Osteoblast (primary cell): ENCODE results near the gene BDH1. TPM values are rescaled to one million over a fixed set of nuclear protein-coding genes. Genes with fewer than 3 reads are reported as not detected.

Source experiments
- DNase-seq: peaks from one replicate; pipeline ENCODE4 v3.0.0; 2011; ENCODE audit warnings: low spot score, mixed read lengths; ENCODE audit not compliant: insufficient read length; ENCODE audit errors: missing footprints
- H2AFZ ChIP-seq: 2 replicates; pipeline ENCODE4 v1.6.0; 2011; ENCODE audit warnings: mild to moderate bottlenecking, low read length
- H3K27ac ChIP-seq: 2 replicates; pipeline ENCODE4 v1.5.1; 2011; ENCODE audit warnings: mild to moderate bottlenecking, low read depth, low read length, moderate library complexity
- H3K27me3 ChIP-seq: 2 replicates; pipeline ENCODE4 v1.6.0; 2012; ENCODE audit warnings: mild to moderate bottlenecking, control low read depth, inconsistent platforms, low read length, moderate library complexity; ENCODE audit not compliant: insufficient read depth
- H3K36me3 ChIP-seq: 2 replicates; pipeline ENCODE4 v1.5.1; 2011; ENCODE audit warnings: mild to moderate bottlenecking, low read length, control low read depth, moderate library complexity; ENCODE audit not compliant: insufficient read depth
- H3K4me1 ChIP-seq: 2 replicates; pipeline ENCODE4 v1.5.1; 2011; ENCODE audit warnings: mild to moderate bottlenecking, low read length, control low read depth, moderate library complexity; ENCODE audit not compliant: insufficient read depth
- H3K4me2 ChIP-seq: 2 replicates; pipeline ENCODE4 v1.6.0; 2011; ENCODE audit warnings: mild to moderate bottlenecking, low read length; ENCODE audit not compliant: insufficient read depth
- H3K4me3 ChIP-seq: fragments of 200-600 bp; sonication (generic); 3 replicates; pipeline ENCODE4 v1.5.1; 2012; ENCODE audit warnings: mild to moderate bottlenecking, low read length, inconsistent platforms; ENCODE audit not compliant: insufficient read depth
- H3K79me2 ChIP-seq: 2 replicates; pipeline ENCODE4 v1.6.0; 2012; ENCODE audit warnings: mild to moderate bottlenecking, low read length, control low read depth, inconsistent platforms; ENCODE audit not compliant: insufficient read depth
- H3K9me3 ChIP-seq: 2 replicates; pipeline ENCODE4 v1.5.1; 2011; ENCODE audit warnings: low read depth, low read length, control low read depth
- H4K20me1 ChIP-seq: 2 replicates; pipeline ENCODE4 v1.6.0; 2012; ENCODE audit warnings: mild to moderate bottlenecking, low read length, control low read depth; ENCODE audit not compliant: insufficient read depth
- CTCF ChIP-seq: IDR thresholded peaks from 2 replicates; pipeline ENCODE4 v1.5.1; 2011; ENCODE audit warnings: mild to moderate bottlenecking, low read depth, low read length, moderate library complexity; ENCODE audit errors: extremely low read depth
- total RNA-seq: library from RNA; depleted of rRNA; stranded (reverse); fragments of >200 nt; gene quantifications from 2 replicates; pipeline ENCODE4 v1.2.3, GENCODE V29; 2012

The BDH1 gene
- total RNA-seq, 1 donor: 5.8 TPM

- Histone ChIP-seq H3K4me1 (peaks cover 10% of the 10 kb centered on the region), H3K9me3 (no peaks in the 10 kb centered on the region), H4K20me1 (peaks cover 6% of the 10 kb centered on the region), H2AFZ (no peak overlapping the region), H3K27ac (no peak overlapping the region), H3K36me3 (no peaks in the 10 kb centered on the region), H3K79me2 (no peaks in the 10 kb centered on the region), H3K27me3 (peaks cover 2% of the 10 kb centered on the region), H3K4me3 (no peak overlapping the region), H3K4me2 (no peak overlapping the region)
- no peak for TF ChIP-seq CTCF
- DNase-seq: peak; percentile 81
Observed at GRCh38 chr3:197600796-197601565, 45.2 kb upstream of the BDH1 start.

GRCh38 chr3:197599089-197599765, 43.5 kb upstream of the BDH1 start:
- H3K4me1 ChIP-seq: peaks cover 10% of the 10 kb centered on the region
- H4K20me1 ChIP-seq: peaks cover 6% of the 10 kb centered on the region
- H3K79me2 ChIP-seq: no peaks in the 10 kb centered on the region
- TF ChIP-seq CTCF: peak; percentile 93
- peaks cover 2% of the 10 kb centered on the region for H3K27me3 ChIP-seq
- no peaks in the 10 kb centered on the region for H3K9me3 ChIP-seq
- peak; percentile 98 for DNase-seq
- H3K36me3 ChIP-seq: no peaks in the 10 kb centered on the region
- peak overlapping the region; percentile 95 for H3K4me2 ChIP-seq
- H3K27ac ChIP-seq: no peak overlapping the region
- H2AFZ ChIP-seq: peak overlapping the region; percentile 53
- H3K4me3 ChIP-seq: peak overlapping the region; percentile 65

GRCh38 chr3:197598404-197598980, 42.7 kb upstream of the BDH1 start:
- H3K4me2 ChIP-seq: no peak overlapping the region

More at GRCh38 chr3:197598404-197598980, 42.7 kb upstream of the BDH1 start:
- Histone ChIP-seq H3K9me3 (no peaks in the 10 kb centered on the region), H3K4me3 (no peak overlapping the region), H3K36me3 (no peaks in the 10 kb centered on the region), H2AFZ (no peak overlapping the region), H3K27me3 (peaks cover 2% of the 10 kb centered on the region), H4K20me1 (peaks cover 6% of the 10 kb centered on the region), H3K79me2 (no peaks in the 10 kb centered on the region), H3K4me1 (peaks cover 10% of the 10 kb centered on the region), H3K27ac (no peak overlapping the region)
- no peak for DNase-seq
- no peak for TF ChIP-seq CTCF
